Left colon (tissue), 2 donors: ENCODE measurements around the gene PDXK. TPM values are rescaled to one million over a fixed set of nuclear protein-coding genes. Genes with fewer than 3 reads are reported as not detected.

ENCODE experiments used
- ATAC-seq: fragments of 200-7000 bp; cut with Tn5 transposase; one replicate; pipeline ENCODE4 v1.9.1; 2020; ENCODE audit warnings: mild to moderate bottlenecking, moderate library complexity
- DNase-seq, 2 donors: peaks; one replicate each; pipeline ENCODE4 v3.0.0-alpha.2; 2020
- intact Hi-C, 2 donors: fragments of 100-400 bp; cut with DNase I in 1 of 2; cut with micrococcal nuclease in 1 of 2; formaldehyde crosslinking; loops; one replicate each; pipeline versions ENCODE4 v1.11.2 to v1.14.0; 2022; cut with DNase I, micrococcal nuclease
- total RNA-seq, 2 donors: library from RNA; stranded (reverse); fragmentation: NEBNext Ultra II Directional; extraction: Animal tissue kit (Norgen Biotek cat#: 25700); gene quantifications; one replicate each; pipeline ENCODE4 v1.2.1, GENCODE V29; 2021
- donor health status: DM: no; HTN: no; CAD: no.
- donor health status: DM: yes; HTN: yes; CAD: no.

Gene PDXK
- total RNA-seq, 2 donors from 2014 or later, result 144 to 188 TPM

DNA sequence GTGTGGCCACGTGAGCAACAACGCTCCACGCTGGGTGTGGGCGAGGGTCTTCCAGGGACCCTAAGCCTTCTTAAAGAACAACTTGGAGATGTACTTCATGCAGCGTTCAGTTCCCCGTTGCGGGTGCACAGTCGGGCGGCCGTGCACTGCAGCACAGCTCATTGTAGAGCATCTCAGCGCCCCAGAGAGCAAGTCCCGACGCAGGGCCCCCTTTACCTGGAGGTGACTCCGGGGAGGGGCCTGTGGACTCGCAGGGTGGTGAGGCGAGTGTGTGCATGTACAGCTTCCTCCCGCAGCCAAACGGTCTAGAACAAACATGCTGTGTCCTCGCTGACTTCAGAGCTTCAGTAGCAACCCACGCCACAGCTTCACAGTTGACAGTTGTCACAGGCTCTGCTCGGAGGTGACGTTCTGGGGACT, 89.9 kb downstream of the PDXK start:
- DNase-seq (no peak), ATAC-seq (no peak)
- intact Hi-C loops, result no loop called here

DNA sequence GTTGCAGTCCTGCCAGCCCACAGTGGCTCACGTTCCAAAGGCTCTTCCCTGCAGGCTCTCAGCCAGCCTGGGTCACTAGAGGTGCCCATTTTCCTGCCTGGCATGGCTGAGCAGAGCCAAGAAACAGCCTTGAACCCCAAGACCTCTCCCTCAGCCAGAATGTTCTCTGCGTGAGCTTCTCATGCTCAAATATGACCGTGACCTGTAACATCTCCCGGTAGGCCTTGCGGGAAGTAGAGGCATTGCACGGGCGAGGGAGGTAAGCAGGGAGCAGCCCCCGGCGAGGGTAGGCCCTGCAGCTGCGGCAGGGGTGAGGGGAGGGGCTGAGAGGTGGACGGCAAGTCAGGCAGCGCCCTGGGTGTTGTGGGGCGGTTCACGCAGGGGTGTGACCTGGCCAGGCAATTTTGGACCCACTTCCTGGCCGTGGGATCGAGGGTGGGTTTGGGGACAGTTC, 90.4 kb downstream of the PDXK start:
- DNase-seq (no peak), ATAC-seq (no peak)
- intact Hi-C loops, result no loop called here

DNA sequence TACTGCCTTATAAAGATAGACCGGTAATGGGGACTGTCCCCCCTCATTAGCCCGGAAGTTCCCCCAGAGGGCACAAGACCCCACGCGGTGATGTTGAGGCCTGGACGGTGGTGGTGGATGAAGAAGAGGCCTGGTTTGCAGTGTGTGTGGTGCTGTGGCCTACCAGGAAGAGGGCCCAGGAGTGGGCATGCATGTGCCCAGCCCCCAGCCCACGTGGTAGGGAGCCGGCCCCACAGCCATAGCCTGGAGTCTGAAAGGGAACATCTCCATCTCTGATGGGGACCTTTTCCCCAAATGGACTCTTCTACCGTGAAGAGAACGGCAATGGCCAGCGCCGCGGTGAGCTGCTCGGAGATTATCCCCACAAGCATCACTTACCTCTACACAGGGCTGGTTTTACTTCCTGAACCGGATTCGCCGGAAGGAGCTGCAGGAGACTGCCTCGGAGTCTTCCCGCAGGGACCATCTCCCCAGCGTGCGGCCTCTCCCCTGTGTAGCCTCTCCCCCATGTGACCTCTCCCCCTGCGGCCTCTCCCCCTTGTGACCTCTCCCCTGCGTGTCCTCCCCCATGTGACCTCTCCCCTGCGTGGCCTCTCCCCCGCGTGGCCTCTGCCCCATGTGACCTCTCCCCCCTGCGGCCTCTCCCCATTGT, 91.0 kb downstream of the PDXK start:
- DNase-seq, result no peak
- intact Hi-C loops, result loop anchor here in 1 of 2 donors (5.0 kb wide), 1 partner anchor 167 kb away; no protein-coding TSS in a partner anchor
- no peak for ATAC-seq

DNA sequence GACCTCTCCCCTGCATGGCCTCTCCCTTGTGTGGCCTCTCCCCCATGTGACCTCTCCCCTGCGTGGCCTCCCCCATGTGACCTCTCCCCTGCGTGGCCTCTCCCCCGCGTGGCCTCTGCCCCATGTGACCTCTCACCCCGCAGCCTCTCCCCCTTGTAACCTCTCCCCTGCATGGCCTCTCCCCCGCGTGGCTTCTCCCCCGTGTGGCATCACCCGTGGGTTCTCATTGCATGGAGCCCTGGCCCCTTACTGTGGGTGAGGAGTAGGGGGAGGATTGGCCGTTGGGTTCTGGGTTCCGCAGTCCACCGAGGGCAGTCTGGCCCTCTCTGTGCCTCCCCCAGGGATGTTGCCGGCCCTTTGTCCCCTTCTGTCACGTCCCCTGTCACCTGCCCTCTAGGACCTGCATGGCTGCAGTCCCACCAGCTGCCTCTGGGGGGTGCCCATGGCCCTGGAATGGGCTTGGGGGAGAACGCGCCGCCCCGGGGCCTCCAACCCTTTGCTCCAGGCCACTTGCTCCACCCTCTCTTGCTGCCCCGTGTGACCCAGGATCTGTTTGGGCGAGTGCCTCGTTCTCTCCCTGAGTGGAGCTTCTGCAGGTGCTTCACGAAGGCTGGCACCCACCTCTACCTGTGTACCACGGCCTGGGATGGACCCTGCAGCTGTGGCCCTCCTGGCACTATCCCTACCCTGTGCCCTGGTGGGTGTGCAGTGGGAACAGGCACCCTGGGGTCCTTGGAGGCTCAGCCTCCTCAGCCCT, 91.8 kb downstream of the PDXK start:
- ATAC-seq (peak; percentile 75), DNase-seq (peak; percentile 85 to 94)
- intact Hi-C loops, result loop anchor here in 1 of 2 donors (5.0 kb wide), 1 partner anchor 167 kb away; no protein-coding TSS in a partner anchor

DNA sequence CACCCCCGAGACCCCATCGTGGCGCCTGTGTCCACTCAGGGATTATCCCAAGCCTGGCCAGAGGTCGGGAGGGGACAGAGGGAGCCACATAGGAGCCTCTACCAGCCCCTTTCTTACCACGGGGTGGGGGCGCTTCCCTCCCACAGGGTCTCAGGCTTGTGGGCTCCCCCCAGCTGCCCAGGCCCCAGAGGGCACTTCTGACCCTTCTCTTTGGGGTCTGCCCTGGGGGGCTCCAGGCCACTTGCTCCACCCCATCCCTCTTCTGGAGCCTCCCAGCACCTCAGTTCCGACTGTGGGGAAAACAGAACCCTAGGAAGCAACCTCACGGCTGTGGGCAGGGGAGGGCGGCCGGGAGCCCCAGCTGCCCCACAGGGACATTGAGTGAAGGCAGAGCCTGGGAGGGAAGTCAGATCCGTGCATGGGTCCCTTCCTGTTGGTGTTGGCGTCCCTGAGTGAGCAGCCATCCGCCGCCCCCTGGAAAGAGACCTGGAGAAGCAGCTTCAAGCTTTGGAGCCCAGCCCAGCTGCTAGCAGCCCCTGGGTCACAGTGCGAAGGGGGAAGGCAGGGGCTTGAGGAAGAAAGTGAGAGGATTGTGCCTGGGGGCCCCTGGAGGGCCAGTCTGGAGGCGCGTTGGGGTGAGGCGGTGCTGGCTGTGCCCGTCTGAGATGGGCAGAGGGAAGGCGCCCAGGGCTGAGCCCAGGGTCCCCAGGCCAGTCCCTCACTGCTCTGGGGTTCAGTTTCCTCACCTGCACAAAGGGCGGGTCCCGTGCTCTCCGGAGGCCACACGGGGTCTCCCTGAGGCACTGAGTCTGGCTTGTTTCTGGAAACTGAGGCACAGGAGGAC, 92.6 kb downstream of the PDXK start:
- intact Hi-C loops, result loop anchor here in 1 of 2 donors (5.0 kb wide), 1 partner anchor 166 kb away; no protein-coding TSS in a partner anchor
- no peak for DNase-seq
- ATAC-seq, result peak; percentile 9

Other genes starting within 250 kb of the PDXK start
- under 1 TPM; 0.42 to 0.49 TPM for gene HSF2BP, start 59.6 kb upstream of the PDXK start, total RNA-seq
- 10 to 100 TPM; 11.4 to 16.2 TPM for gene RRP1B, start 59.6 kb upstream of the PDXK start, total RNA-seq
- 10 to 100 TPM; 69.1 to 74.4 TPM for gene CSTB, start 57.2 kb downstream of the PDXK start, total RNA-seq
- 10 to 100 TPM; 13.0 to 18.5 TPM for gene RRP1, start 70.4 kb downstream of the PDXK start, total RNA-seq
- 100 to 1,000 TPM in 1 of 2 donors, 10 to 100 TPM in 1; 97.5 to 105 TPM for gene AGPAT3, start 146.1 kb downstream of the PDXK start, total RNA-seq